Measurements from ENCODE around the gene FANCE.

The FANCE gene, protein sequence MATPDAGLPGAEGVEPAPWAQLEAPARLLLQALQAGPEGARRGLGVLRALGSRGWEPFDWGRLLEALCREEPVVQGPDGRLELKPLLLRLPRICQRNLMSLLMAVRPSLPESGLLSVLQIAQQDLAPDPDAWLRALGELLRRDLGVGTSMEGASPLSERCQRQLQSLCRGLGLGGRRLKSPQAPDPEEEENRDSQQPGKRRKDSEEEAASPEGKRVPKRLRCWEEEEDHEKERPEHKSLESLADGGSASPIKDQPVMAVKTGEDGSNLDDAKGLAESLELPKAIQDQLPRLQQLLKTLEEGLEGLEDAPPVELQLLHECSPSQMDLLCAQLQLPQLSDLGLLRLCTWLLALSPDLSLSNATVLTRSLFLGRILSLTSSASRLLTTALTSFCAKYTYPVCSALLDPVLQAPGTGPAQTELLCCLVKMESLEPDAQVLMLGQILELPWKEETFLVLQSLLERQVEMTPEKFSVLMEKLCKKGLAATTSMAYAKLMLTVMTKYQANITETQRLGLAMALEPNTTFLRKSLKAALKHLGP

GRCh38 chr6:35452183-35453090 is at the start of gene FANCE:
FANCE (plus strand) TSS chr6:35452338; CDS start chr6:35452546, 208 bp downstream.
- DNase-seq = peak; percentile 66

- no peak for DNase-seq
Measured at GRCh38 chr6:35402856-35403191, 49.3 kb upstream of the FANCE start.

- DNase-seq = no peak
Measured at GRCh38 chr6:35403544-35404442, 48.3 kb upstream of the FANCE start.

- no peak for DNase-seq
Measured at GRCh38 chr6:35406711-35407485, 45.2 kb upstream of the FANCE start.

DNA sequence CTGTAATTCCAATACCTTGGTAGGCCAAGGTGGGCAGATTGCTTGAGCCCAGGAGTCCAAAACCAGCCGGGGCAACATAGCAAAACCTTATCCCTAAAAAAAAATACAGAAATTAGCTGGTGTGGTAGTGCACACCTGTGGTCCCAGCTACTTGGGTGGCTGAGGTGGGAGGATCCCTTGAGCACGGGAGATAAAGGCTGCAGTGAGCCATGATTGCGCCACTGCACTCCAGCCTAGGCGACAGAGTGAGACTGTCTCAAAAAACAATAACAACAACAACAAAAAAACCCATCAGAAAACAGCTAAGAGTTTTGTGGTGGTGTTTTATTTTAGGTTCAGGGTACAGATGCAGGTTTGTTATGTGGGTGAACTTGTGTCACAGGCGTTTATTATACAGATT is 42.9 kb upstream of the FANCE start:
- no peak for DNase-seq

DNA sequence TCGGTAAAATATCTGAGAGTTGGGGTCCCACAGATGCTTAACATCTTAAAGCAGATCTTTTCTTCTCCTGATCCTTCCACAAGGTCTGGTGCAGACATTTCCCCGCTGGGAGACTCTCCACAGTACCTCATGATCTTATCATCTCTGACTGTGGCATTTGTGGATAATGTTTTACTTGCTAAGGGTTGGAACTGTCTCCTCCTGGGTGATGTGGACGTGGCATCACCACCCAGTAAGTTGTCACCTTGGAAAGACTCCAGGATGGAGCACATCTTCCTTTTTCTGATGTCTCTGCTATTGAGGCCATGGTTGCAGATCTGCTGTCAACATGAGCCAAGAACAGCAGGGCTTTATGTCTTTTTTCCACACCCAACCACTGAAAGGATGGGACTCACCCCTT is 42.0 kb upstream of the FANCE start:
- no peak for DNase-seq

DNA sequence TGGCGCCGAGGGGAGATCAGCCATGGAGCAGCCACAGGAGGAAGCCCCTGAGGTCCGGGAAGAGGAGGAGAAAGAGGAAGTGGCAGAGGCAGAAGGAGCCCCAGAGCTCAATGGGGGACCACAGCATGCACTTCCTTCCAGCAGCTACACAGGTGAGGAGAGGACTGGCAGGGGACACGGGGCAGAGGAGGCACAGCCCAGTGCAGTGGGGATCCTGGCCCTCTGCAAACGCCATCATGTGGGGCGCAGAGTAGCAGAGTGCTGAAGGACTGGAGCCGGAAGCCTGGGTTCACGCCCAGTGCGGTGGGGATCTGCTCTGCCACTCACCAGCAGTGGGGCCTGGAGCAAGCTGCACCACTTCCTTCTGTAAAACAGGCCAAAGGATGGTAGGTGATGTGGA is 41.1 kb upstream of the FANCE start:
- no peak for DNase-seq

- DNase-seq = no peak
Measured at GRCh38 chr6:35412102-35412501, 40.0 kb upstream of the FANCE start.

- no peak for DNase-seq
Measured at GRCh38 chr6:35413911-35414310, 38.2 kb upstream of the FANCE start.

- peak; percentile 88 for DNase-seq
Measured at GRCh38 chr6:35415065-35415891, 36.9 kb upstream of the FANCE start.

GRCh38 chr6:35417979-35418661 is 34.0 kb upstream of the FANCE start:
- no peak for DNase-seq

DNA sequence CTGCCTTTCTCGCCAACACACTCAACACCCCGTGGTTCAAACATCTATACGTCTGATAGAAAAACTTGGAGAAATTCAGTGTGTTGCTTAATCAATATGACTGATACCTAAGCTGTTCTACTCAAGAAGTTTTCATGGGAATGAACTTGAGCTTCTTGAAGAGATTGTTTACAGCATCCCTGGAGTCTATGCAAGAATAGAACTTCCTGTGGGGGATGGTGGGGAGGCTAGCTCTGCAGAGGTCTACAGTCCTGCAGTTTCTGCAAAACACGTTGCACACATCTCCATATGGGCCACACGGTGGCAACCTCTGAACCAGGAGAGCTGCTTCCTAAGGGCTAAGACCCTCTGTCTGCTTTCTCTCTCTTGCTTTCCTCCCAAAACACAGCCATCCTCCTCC is 32.7 kb upstream of the FANCE start:
- no peak for DNase-seq

- no peak for DNase-seq
Measured at GRCh38 chr6:35419961-35420360, 32.2 kb upstream of the FANCE start.

GRCh38 chr6:35425284-35425683 is 26.9 kb upstream of the FANCE start:
- DNase-seq = no peak

- DNase-seq = no peak
Measured at GRCh38 chr6:35426074-35426473, 26.1 kb upstream of the FANCE start.

- DNase-seq = no peak
Measured at GRCh38 chr6:35427435-35427834, 24.7 kb upstream of the FANCE start.

DNA sequence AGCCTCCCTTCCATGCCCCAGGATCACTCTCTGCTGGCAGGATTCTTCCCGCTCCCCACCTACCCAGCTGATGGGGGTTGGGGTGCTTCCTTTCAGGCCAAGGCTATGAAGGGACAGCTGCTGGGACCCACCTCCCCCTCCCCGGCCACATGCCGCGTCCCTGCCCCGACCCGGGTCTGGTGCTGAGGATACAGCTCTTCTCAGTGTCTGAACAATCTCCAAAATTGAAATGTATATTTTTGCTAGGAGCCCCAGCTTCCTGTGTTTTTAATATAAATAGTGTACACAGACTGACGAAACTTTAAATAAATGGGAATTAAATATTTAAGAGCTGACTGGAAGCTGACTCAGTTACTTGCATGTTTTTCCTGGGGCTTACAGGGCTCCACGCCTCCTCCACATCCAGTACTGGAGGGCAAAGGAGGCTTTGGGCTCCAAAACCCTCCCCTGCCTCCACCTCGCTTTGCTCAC is 24.3 kb upstream of the FANCE start:
- DNase-seq = no peak

- DNase-seq = no peak
Measured at GRCh38 chr6:35428421-35429149, 23.6 kb upstream of the FANCE start.

- DNase-seq = no peak
Measured at GRCh38 chr6:35429463-35429862, 22.7 kb upstream of the FANCE start.

- no peak for DNase-seq
Measured at GRCh38 chr6:35432291-35432690, 19.8 kb upstream of the FANCE start.
